GM12878 (cell line): ENCODE results near the gene ZBTB33. TPM values are rescaled to one million over a fixed set of nuclear protein-coding genes. Genes with fewer than 3 reads are reported as not detected.

Source experiments
- ATAC-seq: fragments of 200-7000 bp; cut with Tn5 transposase; 3 replicates; pipeline ENCODE4 v1.9.1; 2020; ENCODE audit warnings: mild to moderate bottlenecking, moderate library complexity
- BruUV-seq: library from RNA; stranded (reverse); fragments of 400-500 nt; replicated peaks from 2 replicates; lab custom pipeline; 2021; lab: Mats Ljungman, UMichigan
- CTCF ChIA-PET: fragments of 300-600 bp; sonication (Branson Sonifier 250); formaldehyde crosslinking; extraction: SDS; loops from one replicate; lab custom pipeline; 2021; ENCODE audit warnings: inconsistent platforms; lab: Yijun Ruan, JAX
- POLR2A ChIA-PET: fragments of 350-600 bp; formaldehyde crosslinking; extraction: SDS; loops from one replicate; lab custom pipeline; 2021; ENCODE audit warnings: inconsistent platforms; lab: Charles Lee
- RAD21 ChIA-PET: fragments of 300-600 bp; sonication (Branson Sonifier 250); formaldehyde crosslinking; loops from one replicate; lab custom pipeline; 2023; ENCODE audit warnings: antibody characterized with exemption; ENCODE audit not compliant: unreplicated experiment; lab: Charles Lee
- SMC1A ChIA-PET: fragments of 300-600 bp; sonication (Branson Sonifier 250); formaldehyde crosslinking; loops from one replicate; lab custom pipeline; 2023; ENCODE audit not compliant: unreplicated experiment, uncharacterized antibody; lab: Charles Lee
- DNase-seq: peaks from one replicate; pipeline ENCODE4 v3.0.0-alpha.2; 2011; ENCODE audit warnings: low read depth, low spot score
- FAIRE-seq: peaks from 3 replicates; lab custom pipeline; 2011; peaks lifted over from hg19 to GRCh38; lab: Jason Lieb, UNC
- H2AFZ ChIP-seq: 2 replicates; pipeline ENCODE4 v1.6.0; 2011; ENCODE audit warnings: low read depth, low read length, control low read depth; ENCODE audit not compliant: control insufficient read depth
- H3K27ac ChIP-seq: 2 replicates; pipeline ENCODE4 v1.5.1; 2011; ENCODE audit warnings: control low read depth; ENCODE audit not compliant: control insufficient read depth, insufficient read depth
- H3K27me3 ChIP-seq, 2 experiments: replicated peaks in 1 of 2; 2 replicates each; pipeline versions ENCODE4 v1.6.0 to v1.6.1; 2011; ENCODE audit warnings: low read length in 1 of 2; ENCODE audit not compliant: control insufficient read depth in 2 of 2, insufficient read depth in 2 of 2
- H3K36me3 ChIP-seq, 2 experiments: 2 replicates each; pipeline ENCODE4 v1.5.1; 2011; ENCODE audit warnings: low read length in 1 of 2; ENCODE audit not compliant: control insufficient read depth in 2 of 2, insufficient read depth in 2 of 2
- H3K4me1 ChIP-seq: 2 replicates; pipeline ENCODE4 v1.6.1; 2011; ENCODE audit warnings: mild to moderate bottlenecking, low read length, moderate library complexity, mixed read lengths; ENCODE audit not compliant: control insufficient read depth, insufficient read depth
- H3K4me2 ChIP-seq: 2 replicates; pipeline ENCODE4 v1.6.0; 2011; ENCODE audit warnings: control low read depth; ENCODE audit not compliant: control insufficient read depth, insufficient read depth
- H3K4me3 ChIP-seq: fragments of 200-600 bp; sonication (generic); 2 replicates; pipeline ENCODE4 v1.5.1; 2016
- H3K79me2 ChIP-seq: 2 replicates; pipeline ENCODE4 v1.6.0; 2011; ENCODE audit warnings: low read length; ENCODE audit not compliant: control insufficient read depth, insufficient read depth
- H3K9ac ChIP-seq: 2 replicates; pipeline ENCODE4 v1.8.0; 2011; ENCODE audit warnings: low read length, control low read depth, mixed read lengths; ENCODE audit not compliant: control insufficient read depth, insufficient read depth
- H3K9me3 ChIP-seq: replicated peaks from 3 replicates; pipeline ENCODE4 v1.5.1; 2011; ENCODE audit warnings: mild to moderate bottlenecking, low read length; ENCODE audit not compliant: control insufficient read depth, insufficient read depth
- H4K20me1 ChIP-seq: 2 replicates; pipeline ENCODE4 v1.6.0; 2011; ENCODE audit not compliant: control insufficient read depth, insufficient read depth
- ATF2 ChIP-seq: IDR thresholded peaks from 2 replicates; pipeline ENCODE4 v1.6.1; 2012; ENCODE audit warnings: low read length, inconsistent platforms
- BACH1 ChIP-seq: fragments of 450-650 bp; IDR thresholded peaks from 2 replicates; pipeline ENCODE4 v1.6.1; 2017; ENCODE audit warnings: mild to moderate bottlenecking, borderline replicate concordance
- BHLHE40 ChIP-seq, 2 experiments: fragments of 450-650 bp in 1 of 2; IDR thresholded peaks; 2 replicates each; pipeline ENCODE4 v1.6.1; 2011 to 2017; ENCODE audit warnings: low read depth in 2 of 2, borderline replicate concordance in 1 of 2, improper control_type of control experiment in 1 of 2, low read length in 1 of 2, mild to moderate bottlenecking in 1 of 2
- EGR1 ChIP-seq, 2 experiments: IDR thresholded peaks; 1 replicate in 1 of 2; 2 replicates in 1 of 2; pipeline ENCODE4 v1.6.1; 2011 to 2012; ENCODE audit warnings: low read depth in 2 of 2, low read length in 2 of 2, borderline replicate concordance in 1 of 2, mild to moderate bottlenecking in 1 of 2, moderate library complexity in 1 of 2
- FOXM1 ChIP-seq: IDR thresholded peaks from 2 replicates; pipeline ENCODE4 v1.6.1; 2012; ENCODE audit warnings: low read depth, mild to moderate bottlenecking, inconsistent platforms, low read length, moderate library complexity
- HSF1 ChIP-seq: fragments of 150-350 bp; IDR thresholded peaks from 2 replicates; pipeline ENCODE4 v1.6.1; 2014; ENCODE audit warnings: mild to moderate bottlenecking, low read depth, low read length
- KAT2A ChIP-seq: conservative IDR thresholded peaks from 2 replicates; pipeline ENCODE4 v1.6.1; 2011; ENCODE audit warnings: low read depth, low read length; ENCODE audit not compliant: control insufficient read depth
- KLF5 ChIP-seq: fragments of 450-650 bp; IDR thresholded peaks from 2 replicates; pipeline ENCODE4 v1.6.1; 2014; ENCODE audit warnings: mild to moderate bottlenecking; ENCODE audit not compliant: partially characterized antibody
- RFX5 ChIP-seq: IDR thresholded peaks from 2 replicates; pipeline ENCODE4 v1.6.1; 2011; ENCODE audit warnings: low read depth, low read length, improper control_type of control experiment
- SIN3A ChIP-seq: IDR thresholded peaks from 2 replicates; pipeline ENCODE4 v1.6.1; 2012; ENCODE audit warnings: low read depth, low read length, improper control_type of control experiment
- STAT1 ChIP-seq: fragments of 450-650 bp; conservative IDR thresholded peaks from 2 replicates; pipeline ENCODE4 v1.6.1; 2014; ENCODE audit warnings: antibody characterized with exemption, mild to moderate bottlenecking
- TAF1 ChIP-seq: IDR thresholded peaks from 2 replicates; pipeline ENCODE4 v1.6.1; 2011; ENCODE audit warnings: mild to moderate bottlenecking, low read depth, low read length, borderline replicate concordance
- ZBTB4 ChIP-seq: fragments of 450-650 bp; formaldehyde crosslinking; IDR thresholded peaks from 2 replicates; pipeline ENCODE4 v1.4.0; 2022; ENCODE audit warnings: mild to moderate bottlenecking, moderate library complexity
- in situ Hi-C: fragments of 300-500 bp; cut with MboI; formaldehyde crosslinking; loops from 9 replicates; pipeline ENCODE4 v1.14.3; 2018; ENCODE audit warnings: mixed read lengths
- intact Hi-C: fragments of 100-400 bp; cut with micrococcal nuclease; formaldehyde crosslinking; loops from one replicate; pipeline ENCODE4 v1.14.2; 2022; ENCODE audit not compliant: unreplicated experiment
- polyA plus RNA-seq, 11 experiments: library from polyadenylated mRNA; depleted of rRNA in 4 of 11; unstranded in 6 of 11; stranded (reverse) in 5 of 11; fragments of >200 nt; fragmentation: Nextera tagmentation in 4 of 11; fragmentation: Illumina TruSeq in 1 of 11; extraction: Ambion mirVana in 4 of 11; extraction: Trizol in 1 of 11; gene quantifications; 1 replicate in 1 of 11; 2 replicates in 10 of 11; pipeline versions ENCODE4 v1.2.1 to v1.2.3, GENCODE V29; 2011 to 2016; ENCODE audit warnings: inconsistent platforms in 2 of 11, missing spikeins in 2 of 11, low read depth in 1 of 11
- total RNA-seq, 4 experiments: library from RNA; depleted of rRNA in 3 of 4; stranded (reverse); fragments of >200 nt in 3 of 4; fragmentation: Illumina TruSeq in 1 of 4; extraction: Trizol in 1 of 4; gene quantifications; 2 replicates each; pipeline versions ENCODE4 v1.2.1 to v1.2.3, GENCODE V29; 2013 to 2021

ZBTB33 gene
- total and polyA plus RNA-seq, 10 of the 15 experiments (the other 5 are each of a cell fraction or from before 2014, with no cell fraction given): 5.2 to 26.3 (median 18.3) TPM

- TF ChIP-seq SIN3A: no peak
- TF ChIP-seq BACH1: no peak
Measured at GRCh38 chrX:120262859-120263708, 12.5 kb downstream of the ZBTB33 start (continued).

- no TSS peak for BruUV-seq
- H3K4me1 ChIP-seq: peaks cover 8% of the 10 kb centered on the region
- DNase-seq: no peak
- H3K9ac ChIP-seq: no peak overlapping the region
- H4K20me1 ChIP-seq: no peaks in the 10 kb centered on the region
- ChIA-PET SMC1A (interaction anchor here (1.2 to 2.9 kb wide), 5 partner anchors 10 to 38 kb away, joined by 3 to 18 read pairs (median 8); partner anchors contain the start of gene ZBTB33), CTCF (interaction anchor here (1.0 to 2.6 kb wide), 6 partner anchors 10 to 50 kb away, joined by 3 to 9 read pairs (median 4); partner anchors contain the start of gene ZBTB33), RAD21 (interaction anchor here (0.6 to 1.1 kb wide), 4 partner anchors 14 to 36 kb away, joined by 3 to 4 read pairs (median 4); partner anchors contain the start of gene ZBTB33), POLR2A (interaction anchor here (0.6 to 1.1 kb wide), 6 partner anchors 13 to 38 kb away, joined by 3 to 7 read pairs (median 4); no protein-coding TSS in a partner anchor)
- H3K4me3 ChIP-seq: no peak overlapping the region
- intact Hi-C loops: no loop called here
- H3K27ac ChIP-seq: no peak overlapping the region
- in situ Hi-C loops: no loop called here
- ATAC-seq: no peak
- no peak overlapping the region for H2AFZ ChIP-seq
- no peaks in the 10 kb centered on the region for H3K9me3 ChIP-seq
- no peaks in the 10 kb centered on the region for H3K79me2 ChIP-seq
- no peaks in the 10 kb centered on the region for H3K27me3 ChIP-seq
- no peak for FAIRE-seq
- H3K36me3 ChIP-seq: no peaks in the 10 kb centered on the region
- H3K4me2 ChIP-seq: no peak overlapping the region
- TF ChIP-seq ZBTB4 (no peak), TAF1 (no peak), ATF2 (no peak), STAT1 (no peak), HSF1 (no peak), RFX5 (no peak), FOXM1 (no peak), KLF5 (no peak), KAT2A (no peak), BHLHE40 (IDR thresholded peaks at IDR 0.05; ENCODE audit: borderline replicate concordance in 1 of 2, low read depth in 2 of 2, low read length in 1 of 2) (no peak), EGR1 (IDR thresholded peaks at IDR 0.05; ENCODE audit: borderline replicate concordance in 1 of 2, low read depth in 2 of 2, low read length in 2 of 2) (no peak)
Measured at GRCh38 chrX:120264341-120264740, 13.7 kb downstream of the ZBTB33 start.
